PC-3 (cell line): ENCODE measurements around the gene TRPM1.

ENCODE experiments used
- EZH2 ChIP-seq: fragments of 300-600 bp; sonication (generic); IDR thresholded peaks from one replicate; pipeline ENCODE4 v1.6.1; 2017; ENCODE audit warnings: antibody characterized with exemption, mild to moderate bottlenecking, low read length; ENCODE audit not compliant: unreplicated experiment
- EZH2phosphoT487 ChIP-seq: fragments of 300-600 bp; sonication (generic); IDR thresholded peaks from 2 replicates; pipeline ENCODE4 v1.6.1; 2018; ENCODE audit warnings: mild to moderate bottlenecking, antibody characterized with exemption, low read length, borderline replicate concordance
- TF ChIP-seq, protein P1 (sequence below): fragments of 300-600 bp; sonication (generic); conservative IDR thresholded peaks from 2 replicates; pipeline ENCODE4 v1.5.1; 2017; ENCODE audit warnings: antibody characterized with exemption, low read depth, mild to moderate bottlenecking, low read length

DNA sequence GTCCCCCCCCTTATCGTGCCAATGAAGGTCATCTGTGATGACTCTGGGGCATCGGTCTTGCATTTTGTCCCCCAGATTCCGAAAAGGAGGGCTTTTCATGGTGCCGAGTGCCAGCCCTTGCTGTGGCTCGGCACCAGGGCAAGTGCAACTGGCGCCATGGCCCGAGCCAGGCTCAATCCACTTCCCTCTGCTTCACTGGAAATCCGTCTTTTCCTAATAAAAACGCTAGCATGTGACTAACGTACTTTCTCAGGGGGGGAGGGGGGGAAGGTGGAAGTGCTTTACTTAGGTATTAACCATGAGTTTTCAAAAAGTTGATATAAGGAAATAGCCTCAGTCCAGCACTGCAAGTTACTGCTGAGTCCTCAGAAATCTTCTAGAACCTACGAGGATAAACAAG is 20.5 kb downstream of the TRPM1 start:
- TF ChIP-seq, protein P1, sequence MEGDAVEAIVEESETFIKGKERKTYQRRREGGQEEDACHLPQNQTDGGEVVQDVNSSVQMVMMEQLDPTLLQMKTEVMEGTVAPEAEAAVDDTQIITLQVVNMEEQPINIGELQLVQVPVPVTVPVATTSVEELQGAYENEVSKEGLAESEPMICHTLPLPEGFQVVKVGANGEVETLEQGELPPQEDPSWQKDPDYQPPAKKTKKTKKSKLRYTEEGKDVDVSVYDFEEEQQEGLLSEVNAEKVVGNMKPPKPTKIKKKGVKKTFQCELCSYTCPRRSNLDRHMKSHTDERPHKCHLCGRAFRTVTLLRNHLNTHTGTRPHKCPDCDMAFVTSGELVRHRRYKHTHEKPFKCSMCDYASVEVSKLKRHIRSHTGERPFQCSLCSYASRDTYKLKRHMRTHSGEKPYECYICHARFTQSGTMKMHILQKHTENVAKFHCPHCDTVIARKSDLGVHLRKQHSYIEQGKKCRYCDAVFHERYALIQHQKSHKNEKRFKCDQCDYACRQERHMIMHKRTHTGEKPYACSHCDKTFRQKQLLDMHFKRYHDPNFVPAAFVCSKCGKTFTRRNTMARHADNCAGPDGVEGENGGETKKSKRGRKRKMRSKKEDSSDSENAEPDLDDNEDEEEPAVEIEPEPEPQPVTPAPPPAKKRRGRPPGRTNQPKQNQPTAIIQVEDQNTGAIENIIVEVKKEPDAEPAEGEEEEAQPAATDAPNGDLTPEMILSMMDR, result no peak
- TF ChIP-seq EZH2 (no peak), EZH2phosphoT487 (no peak)
